Measurements from ENCODE around the gene SLC25A51.

- TF ChIP-seq CREB5 (CRISPR knock-in tag; IDR thresholded peaks at IDR 0.05; ENCODE audit: low read depth): no peak
- TF ChIP-seq, protein P1, sequence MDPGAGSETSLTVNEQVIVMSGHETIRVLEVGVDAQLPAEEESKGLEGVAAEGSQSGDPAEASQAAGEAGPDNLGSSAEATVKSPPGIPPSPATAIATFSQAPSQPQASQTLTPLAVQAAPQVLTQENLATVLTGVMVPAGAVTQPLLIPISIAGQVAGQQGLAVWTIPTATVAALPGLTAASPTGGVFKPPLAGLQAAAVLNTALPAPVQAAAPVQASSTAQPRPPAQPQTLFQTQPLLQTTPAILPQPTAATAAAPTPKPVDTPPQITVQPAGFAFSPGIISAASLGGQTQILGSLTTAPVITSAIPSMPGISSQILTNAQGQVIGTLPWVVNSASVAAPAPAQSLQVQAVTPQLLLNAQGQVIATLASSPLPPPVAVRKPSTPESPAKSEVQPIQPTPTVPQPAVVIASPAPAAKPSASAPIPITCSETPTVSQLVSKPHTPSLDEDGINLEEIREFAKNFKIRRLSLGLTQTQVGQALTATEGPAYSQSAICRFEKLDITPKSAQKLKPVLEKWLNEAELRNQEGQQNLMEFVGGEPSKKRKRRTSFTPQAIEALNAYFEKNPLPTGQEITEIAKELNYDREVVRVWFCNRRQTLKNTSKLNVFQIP (CRISPR knock-in tag; IDR thresholded peaks at IDR 0.05; ENCODE audit: borderline replicate concordance, low read depth): no peak
Measured at GRCh38 chr9:37889536-37889935, 14.4 kb downstream of the SLC25A51 start.

Data from SK-N-SH treated with all-trans-retinoic acid at 6 μM for 48 hours (cell line).